Astrocyte (in vitro differentiated cells and primary cell): ENCODE results near the gene IRGM.

Experiments used
- EZH2 ChIP-seq: IDR thresholded peaks from 2 replicates; pipeline ENCODE4 v1.6.1; 2012; ENCODE audit warnings: mild to moderate bottlenecking, low read length, inconsistent platforms; ENCODE audit not compliant: insufficient read depth
- TF ChIP-seq, protein P1 (sequence below): IDR thresholded peaks from 2 replicates; pipeline ENCODE4 v1.5.1; 2011; ENCODE audit warnings: low read depth, mild to moderate bottlenecking, inconsistent platforms, low read length, moderate library complexity; ENCODE audit not compliant: insufficient read depth

DNA sequence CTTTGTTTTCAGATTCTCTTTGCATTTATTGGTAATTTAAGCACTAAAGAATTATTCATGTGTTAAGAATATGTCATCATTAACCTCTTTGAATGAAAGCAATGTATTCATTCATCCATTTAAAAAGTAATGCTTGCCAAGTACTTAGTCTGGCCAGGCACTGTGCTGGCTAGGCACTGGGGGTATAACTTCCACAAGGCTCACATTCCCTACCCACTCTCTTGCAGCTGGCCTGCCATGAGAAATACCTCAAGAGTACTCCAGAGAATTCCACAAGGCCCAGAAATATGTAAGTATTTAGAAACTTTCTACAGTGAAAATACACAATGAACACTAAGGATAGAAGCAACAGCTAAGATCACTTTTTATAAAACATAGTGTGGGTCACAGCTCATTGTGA, 33.0 kb downstream of the IRGM start:
- TF ChIP-seq, protein P1, sequence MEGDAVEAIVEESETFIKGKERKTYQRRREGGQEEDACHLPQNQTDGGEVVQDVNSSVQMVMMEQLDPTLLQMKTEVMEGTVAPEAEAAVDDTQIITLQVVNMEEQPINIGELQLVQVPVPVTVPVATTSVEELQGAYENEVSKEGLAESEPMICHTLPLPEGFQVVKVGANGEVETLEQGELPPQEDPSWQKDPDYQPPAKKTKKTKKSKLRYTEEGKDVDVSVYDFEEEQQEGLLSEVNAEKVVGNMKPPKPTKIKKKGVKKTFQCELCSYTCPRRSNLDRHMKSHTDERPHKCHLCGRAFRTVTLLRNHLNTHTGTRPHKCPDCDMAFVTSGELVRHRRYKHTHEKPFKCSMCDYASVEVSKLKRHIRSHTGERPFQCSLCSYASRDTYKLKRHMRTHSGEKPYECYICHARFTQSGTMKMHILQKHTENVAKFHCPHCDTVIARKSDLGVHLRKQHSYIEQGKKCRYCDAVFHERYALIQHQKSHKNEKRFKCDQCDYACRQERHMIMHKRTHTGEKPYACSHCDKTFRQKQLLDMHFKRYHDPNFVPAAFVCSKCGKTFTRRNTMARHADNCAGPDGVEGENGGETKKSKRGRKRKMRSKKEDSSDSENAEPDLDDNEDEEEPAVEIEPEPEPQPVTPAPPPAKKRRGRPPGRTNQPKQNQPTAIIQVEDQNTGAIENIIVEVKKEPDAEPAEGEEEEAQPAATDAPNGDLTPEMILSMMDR, result no peak
- no peak for TF ChIP-seq EZH2
